GM18909 (cell line): Measurements from ENCODE around the gene KCNQ5.

Experiments
- ATAC-seq: cut with Tn5 transposase; IDR thresholded peaks from one replicate; pipeline ENCODE4 v1.9.1; 2021; ENCODE audit warnings: mild to moderate bottlenecking; ENCODE audit not compliant: unreplicated experiment, poor library complexity

Gene KCNQ5

DNA sequence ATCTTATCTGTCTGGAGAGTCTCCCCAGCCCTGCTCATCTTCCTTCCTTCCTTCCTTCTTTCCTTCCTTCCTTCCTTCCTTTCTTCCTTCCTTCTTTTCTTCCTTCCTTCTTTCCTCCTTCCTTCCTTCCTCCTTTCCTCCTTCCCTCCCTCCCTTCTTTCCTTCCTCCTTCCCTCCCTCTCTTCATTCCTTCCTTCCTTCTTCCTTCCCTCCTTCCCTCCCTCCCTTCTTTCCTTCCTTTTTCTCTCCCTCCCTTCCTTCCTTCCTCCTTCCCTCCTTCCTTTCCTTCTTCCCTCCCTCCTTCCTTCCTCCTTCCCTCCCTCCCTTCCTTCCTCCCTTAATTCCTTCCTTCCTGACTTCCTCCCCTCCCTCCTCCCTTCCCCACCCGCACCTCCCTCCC lies 319.4 kb downstream of the KCNQ5 start:
- no peak for ATAC-seq

DNA sequence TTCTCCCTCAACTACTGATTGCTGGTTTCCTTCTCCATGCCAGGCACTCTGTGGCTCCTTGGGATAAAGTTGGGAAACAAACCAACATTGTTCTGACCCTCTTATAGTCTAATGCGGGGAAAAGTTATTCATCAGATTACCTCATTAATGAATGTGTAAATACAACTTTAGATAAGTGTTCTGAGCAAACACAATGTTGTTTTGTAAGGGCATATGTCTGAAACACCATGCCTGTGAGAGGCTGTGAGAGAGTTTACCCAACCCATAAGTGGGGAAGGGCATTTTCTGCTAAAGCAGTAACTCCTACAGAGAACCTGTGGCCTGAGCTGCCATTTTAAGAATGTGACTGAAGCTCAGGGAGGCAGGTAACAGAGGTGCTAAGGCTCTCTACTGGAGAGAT lies 319.9 kb downstream of the KCNQ5 start:
- no peak for ATAC-seq

- no peak for ATAC-seq
These were observed 321.8 kb downstream of the KCNQ5 start for GRCh38 chr6:72943699-72944098.

GRCh38 chr6:72944660-72945059 lies 322.8 kb downstream of the KCNQ5 start:
- ATAC-seq: no peak

- ATAC-seq: no peak
These were observed 324.9 kb downstream of the KCNQ5 start for GRCh38 chr6:72946774-72947173.

DNA sequence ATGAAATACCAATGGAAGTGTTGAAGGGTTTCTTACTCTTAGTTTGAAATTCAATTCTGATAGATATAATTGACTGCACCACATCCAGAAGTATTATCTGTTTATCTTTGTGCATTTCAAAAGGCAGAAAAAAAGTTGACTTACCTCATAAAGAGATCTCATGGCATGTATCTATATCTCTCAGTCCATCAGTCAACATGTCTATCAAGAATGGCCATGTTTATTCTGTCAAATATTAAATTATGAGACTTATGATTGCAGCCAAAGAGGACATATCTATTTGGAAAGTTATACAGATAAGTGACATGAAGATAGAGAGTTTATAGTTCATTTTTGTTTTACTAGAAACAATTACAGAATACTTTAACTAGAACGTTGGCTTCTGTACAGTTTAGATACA lies 325.7 kb downstream of the KCNQ5 start:
- no peak for ATAC-seq

GRCh38 chr6:72948153-72948552 lies 326.3 kb downstream of the KCNQ5 start:
- ATAC-seq: no peak

DNA sequence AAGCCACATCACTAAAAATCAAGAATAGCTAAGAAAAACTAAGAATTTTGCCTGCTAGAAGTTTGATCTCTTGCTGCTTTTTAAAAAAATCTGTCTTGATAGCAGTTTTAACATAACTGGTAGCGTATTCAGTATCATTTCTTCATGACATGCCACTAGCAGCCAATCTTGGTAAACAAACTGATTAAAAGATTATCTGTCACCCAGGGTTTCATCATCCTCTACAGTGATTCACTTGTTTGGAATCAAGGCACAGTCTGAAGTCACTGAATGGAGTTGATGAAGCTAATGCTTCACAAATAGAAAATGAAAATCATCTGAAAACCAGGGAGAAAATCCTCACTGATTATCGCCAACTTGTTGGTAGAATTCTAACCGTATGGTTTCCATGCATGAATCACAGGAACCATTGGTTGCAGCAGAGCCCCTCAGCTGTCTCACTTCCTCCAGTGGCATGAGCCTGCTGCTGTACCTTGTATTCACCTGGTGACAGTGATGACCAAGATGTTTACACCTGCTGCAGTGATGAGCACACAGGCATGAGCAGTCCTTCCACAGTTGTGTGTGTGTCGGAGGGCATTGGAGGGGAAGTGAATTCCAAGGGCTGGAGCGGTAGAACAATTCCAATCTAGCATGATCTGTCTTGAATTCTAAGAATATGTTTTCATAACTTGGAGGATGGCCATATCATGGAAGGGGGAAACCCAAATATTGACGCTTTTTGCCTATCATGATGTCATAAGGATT lies 328.4 kb downstream of the KCNQ5 start:
- no peak for ATAC-seq

DNA sequence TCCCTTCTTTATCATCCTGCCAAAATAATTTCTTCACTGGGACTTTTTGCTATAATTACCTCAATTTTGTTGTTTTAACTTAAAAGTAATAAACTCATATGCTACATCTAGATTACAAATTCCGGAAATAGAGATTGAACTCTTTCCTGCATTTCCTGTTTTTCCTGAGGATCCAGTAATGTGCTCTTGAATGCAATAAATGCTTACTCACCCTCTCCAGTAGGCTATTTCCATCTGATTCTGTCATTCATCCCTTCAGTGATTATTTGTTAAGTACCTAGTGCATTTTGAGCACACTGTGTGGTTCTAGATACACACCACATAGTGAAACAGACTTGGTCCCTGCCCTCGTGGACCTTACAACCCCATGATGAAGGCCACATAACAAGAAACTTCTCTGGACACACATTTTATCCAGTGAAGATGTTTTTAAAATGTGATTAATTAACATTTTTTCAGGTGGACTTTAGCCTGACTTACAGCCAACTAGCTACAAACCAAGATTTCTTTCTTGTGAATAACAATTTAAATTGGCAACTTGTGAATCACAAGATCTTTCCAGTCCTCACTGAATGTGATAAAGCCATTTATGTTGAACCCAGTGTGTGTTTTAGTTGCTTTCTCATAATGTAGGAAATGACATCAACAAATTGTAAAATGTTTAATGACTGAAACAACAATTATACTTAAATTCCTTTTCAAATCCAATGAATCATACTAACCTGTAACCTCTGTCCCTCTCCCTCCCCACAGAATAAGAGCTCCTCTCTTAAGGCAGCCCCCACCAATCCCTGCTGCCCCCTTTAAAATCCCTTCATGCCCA lies 331.2 kb downstream of the KCNQ5 start:
- ATAC-seq: no peak

- ATAC-seq: no peak
These were observed 332.1 kb downstream of the KCNQ5 start for GRCh38 chr6:72953971-72954381.

DNA sequence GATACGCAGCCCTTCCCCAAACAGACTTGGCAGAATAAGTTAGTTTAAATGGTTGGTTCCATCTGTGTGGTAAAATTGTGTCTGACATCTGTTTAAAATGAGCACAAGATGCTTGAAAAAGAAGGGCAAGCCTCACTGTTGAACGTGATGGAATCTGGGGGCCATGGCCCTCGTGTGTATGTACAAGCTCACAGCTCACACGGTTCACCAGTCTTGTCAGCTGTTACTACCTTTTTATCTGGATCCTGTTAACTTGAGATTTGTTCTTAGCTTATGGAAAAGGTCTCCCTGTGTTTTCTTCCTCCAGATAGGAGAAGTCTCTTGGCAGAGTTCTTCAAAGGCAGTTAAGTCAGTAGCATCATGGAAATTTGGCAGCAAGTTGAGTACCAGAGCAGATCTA lies 332.9 kb downstream of the KCNQ5 start:
- ATAC-seq: no peak

DNA sequence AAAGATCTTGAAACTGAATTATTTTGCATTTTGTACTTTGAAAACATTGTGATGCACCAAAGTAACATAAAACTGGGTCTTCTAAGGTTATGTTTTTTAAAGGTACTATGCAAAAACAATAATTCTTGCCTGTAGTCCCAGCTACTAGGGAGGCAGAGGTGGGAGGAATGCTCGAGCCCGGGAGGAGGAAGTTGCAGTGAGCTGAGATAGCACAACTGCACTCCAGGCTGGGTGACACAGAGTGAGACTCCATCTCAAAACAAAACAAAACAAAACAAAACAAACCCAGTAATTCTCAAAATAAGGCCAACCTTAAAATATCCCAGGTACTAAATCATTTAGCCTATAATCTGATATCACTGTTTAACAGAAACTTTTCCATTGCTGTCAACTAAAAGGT lies 333.8 kb downstream of the KCNQ5 start:
- no peak for ATAC-seq

GRCh38 chr6:72956272-72956671 lies 334.4 kb downstream of the KCNQ5 start:
- ATAC-seq: no peak

DNA sequence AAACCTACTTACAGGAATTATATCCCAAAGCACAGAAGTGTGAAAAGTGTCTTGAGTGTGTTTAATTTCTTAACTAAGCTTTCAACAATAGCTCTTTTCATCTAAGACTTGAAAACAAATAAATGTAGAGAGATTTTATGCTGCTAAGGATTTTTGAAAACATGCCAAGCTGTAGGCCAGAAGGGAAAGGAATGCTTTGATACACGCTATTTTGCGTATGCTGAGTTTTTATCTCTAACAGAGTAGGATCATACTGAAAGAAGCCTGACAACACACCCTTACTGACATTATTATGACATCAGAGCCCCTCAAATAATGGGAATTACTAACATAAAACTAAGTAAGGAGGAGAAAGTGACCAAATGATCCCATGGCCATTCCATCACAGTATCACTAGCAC lies 338.0 kb downstream of the KCNQ5 start:
- no peak for ATAC-seq

DNA sequence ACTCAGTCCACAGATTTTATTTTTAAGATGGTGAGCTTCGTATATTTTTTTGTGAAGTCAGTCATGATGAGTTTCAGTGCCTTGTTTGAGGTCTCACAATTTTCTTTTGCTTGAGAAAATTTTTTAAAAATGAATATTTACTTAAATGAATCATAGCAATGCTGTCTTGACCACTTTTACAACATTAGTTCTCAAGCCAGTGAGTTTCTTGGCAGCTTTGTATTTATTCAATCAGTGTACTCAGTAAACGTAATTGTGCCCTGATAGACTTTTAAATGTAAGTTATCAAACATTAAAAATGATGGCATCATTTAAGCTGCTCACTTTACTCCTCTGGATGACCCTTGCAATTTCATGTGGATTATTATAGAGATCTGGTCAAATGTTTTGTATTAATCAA lies 342.1 kb downstream of the KCNQ5 start:
- no peak for ATAC-seq

DNA sequence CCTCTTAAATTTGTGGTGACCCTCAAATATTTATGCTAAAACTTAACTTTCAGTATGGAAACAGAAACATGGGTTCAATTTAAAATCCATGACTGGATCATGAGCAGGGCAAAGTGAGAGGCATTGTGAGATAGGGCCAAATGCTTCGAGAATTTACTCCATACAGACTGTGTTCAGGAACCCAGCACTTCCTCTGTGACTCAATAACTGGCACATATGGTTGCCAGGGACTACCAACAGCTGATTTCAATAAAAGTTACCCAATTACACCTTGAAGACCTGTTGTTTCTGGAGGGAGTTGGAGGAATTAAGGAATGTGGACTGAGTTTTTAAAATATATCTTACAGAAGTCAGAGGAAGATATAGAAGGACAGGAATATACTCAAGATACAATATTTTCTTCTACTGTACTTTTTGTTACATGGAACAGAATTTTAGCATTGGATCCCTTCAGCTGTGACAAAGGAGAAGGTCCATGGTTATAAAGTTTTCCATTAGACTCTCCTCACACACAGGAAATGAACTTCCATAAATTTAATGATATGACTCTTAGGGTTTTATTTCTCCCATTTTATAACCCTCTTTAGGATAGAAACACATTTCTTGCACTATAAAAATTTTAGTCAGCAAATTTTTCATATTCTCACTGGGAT lies 344.9 kb downstream of the KCNQ5 start:
- no peak for ATAC-seq

- no peak for ATAC-seq
These were observed 345.5 kb downstream of the KCNQ5 start for GRCh38 chr6:72967329-72967728.

DNA sequence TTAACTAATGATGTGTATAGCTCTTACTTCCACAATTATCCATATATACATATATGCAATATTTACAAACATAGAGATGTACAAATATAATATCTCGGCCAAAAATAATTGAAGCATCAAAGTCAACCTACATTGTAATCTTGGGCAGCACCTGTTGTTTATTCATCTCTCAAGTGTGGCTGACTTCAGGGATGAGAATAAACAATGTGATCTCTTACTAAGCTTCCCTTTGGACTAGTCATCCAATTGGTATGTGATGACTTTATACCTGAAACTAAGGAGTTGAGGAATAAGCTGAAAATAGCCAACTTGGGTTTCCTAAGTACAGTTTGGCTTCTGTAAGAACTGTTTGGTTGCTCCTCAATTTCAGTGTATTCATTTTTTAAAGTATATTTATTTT lies 346.8 kb downstream of the KCNQ5 start:
- ATAC-seq: no peak

- ATAC-seq: no peak
These were observed 347.8 kb downstream of the KCNQ5 start for GRCh38 chr6:72969666-72970065.

GRCh38 chr6:72972579-72972978 lies 350.7 kb downstream of the KCNQ5 start:
- ATAC-seq: no peak

DNA sequence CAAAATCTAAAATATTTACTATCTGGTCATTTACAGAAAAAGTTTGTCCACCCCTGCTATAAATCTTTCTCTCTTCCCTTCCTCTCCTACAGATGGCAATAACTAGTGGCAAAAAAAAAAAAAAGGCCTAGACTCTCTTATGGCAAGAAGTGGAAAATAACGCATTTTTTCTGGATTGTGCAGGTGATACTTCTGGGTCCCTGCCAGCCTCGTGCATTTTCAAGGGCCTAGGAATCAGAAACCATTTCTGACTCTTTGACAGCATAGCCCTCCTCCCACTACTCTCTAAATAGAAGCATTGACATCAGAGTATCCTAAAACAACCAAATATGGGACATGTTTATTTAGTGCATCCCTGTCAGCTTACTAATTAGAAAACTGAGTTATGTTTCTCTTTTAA lies 352.4 kb downstream of the KCNQ5 start:
- no peak for ATAC-seq
